Measurements from ENCODE around the gene PCDHGA3. TPM values are rescaled to one million over a fixed set of nuclear protein-coding genes. Genes with fewer than 3 reads are reported as not detected.

Gene PCDHGA3
- polyA plus RNA-seq, 1 donor from 2014 or later, result 0.26 TPM

DNA sequence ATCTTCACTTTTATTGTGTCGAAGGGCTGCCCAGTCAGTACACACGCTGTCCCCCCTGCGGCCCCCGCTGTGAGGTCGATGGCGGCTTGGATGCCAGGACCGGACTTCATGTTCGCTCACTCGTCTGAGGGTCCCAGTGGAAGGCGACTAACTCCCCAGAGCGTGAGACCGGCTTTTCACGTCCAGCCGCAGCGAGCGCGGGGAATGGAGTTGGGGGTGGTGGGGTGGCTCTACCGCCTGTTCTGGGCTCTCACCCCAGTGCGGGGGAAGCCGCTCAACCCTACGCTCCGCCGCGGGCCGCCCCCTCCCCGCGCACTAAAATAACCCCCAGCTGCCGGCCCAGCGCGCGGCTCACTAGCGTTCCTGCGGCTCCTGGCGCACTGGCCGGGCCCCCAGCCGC, 39.9 kb upstream of the PCDHGA3 start, which contains the start of gene SLC25A2:
Gene SLC25A2 (minus strand): TSS at position 294 of the 400 bp plus-strand sequence. CDS start 184 bp downstream, at position 110.
- H3K36me3 ChIP-seq (ENCODE audit: insufficient read depth, low read length), result no peaks in the 10 kb centered on the region
- H3K9me3 ChIP-seq (ENCODE audit: low read length), result peaks cover 21% of the 10 kb centered on the region
- no peaks in the 10 kb centered on the region for H3K79me2 ChIP-seq (replicated peaks; ENCODE audit: insufficient read depth, low read length)
- TF ChIP-seq SMC3 (conservative IDR thresholded peaks at IDR 0.05; ENCODE audit: poor library complexity) (no peak), TAF1 (IDR thresholded peaks at IDR 0.05; ENCODE audit: low read depth) (no peak), POLR2AphosphoS5 (IDR thresholded peaks at IDR 0.05) (no peak), EP300 (conservative IDR thresholded peaks at IDR 0.05; ENCODE audit: poor library complexity, severe bottlenecking) (no peak), MXI1 (conservative IDR thresholded peaks at IDR 0.05; ENCODE audit: poor library complexity, severe bottlenecking) (no peak), EZH2 (IDR thresholded peaks at IDR 0.05; ENCODE audit: borderline replicate concordance, insufficient read depth, low read length, poor library complexity, severe bottlenecking) (no peak), RAD21 (conservative IDR thresholded peaks at IDR 0.05) (no peak)
- TF ChIP-seq, protein P1, sequence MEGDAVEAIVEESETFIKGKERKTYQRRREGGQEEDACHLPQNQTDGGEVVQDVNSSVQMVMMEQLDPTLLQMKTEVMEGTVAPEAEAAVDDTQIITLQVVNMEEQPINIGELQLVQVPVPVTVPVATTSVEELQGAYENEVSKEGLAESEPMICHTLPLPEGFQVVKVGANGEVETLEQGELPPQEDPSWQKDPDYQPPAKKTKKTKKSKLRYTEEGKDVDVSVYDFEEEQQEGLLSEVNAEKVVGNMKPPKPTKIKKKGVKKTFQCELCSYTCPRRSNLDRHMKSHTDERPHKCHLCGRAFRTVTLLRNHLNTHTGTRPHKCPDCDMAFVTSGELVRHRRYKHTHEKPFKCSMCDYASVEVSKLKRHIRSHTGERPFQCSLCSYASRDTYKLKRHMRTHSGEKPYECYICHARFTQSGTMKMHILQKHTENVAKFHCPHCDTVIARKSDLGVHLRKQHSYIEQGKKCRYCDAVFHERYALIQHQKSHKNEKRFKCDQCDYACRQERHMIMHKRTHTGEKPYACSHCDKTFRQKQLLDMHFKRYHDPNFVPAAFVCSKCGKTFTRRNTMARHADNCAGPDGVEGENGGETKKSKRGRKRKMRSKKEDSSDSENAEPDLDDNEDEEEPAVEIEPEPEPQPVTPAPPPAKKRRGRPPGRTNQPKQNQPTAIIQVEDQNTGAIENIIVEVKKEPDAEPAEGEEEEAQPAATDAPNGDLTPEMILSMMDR (IDR thresholded peaks at IDR 0.05; ENCODE audit: poor library complexity, severe bottlenecking), result no peak
- TF ChIP-seq, protein P2, sequence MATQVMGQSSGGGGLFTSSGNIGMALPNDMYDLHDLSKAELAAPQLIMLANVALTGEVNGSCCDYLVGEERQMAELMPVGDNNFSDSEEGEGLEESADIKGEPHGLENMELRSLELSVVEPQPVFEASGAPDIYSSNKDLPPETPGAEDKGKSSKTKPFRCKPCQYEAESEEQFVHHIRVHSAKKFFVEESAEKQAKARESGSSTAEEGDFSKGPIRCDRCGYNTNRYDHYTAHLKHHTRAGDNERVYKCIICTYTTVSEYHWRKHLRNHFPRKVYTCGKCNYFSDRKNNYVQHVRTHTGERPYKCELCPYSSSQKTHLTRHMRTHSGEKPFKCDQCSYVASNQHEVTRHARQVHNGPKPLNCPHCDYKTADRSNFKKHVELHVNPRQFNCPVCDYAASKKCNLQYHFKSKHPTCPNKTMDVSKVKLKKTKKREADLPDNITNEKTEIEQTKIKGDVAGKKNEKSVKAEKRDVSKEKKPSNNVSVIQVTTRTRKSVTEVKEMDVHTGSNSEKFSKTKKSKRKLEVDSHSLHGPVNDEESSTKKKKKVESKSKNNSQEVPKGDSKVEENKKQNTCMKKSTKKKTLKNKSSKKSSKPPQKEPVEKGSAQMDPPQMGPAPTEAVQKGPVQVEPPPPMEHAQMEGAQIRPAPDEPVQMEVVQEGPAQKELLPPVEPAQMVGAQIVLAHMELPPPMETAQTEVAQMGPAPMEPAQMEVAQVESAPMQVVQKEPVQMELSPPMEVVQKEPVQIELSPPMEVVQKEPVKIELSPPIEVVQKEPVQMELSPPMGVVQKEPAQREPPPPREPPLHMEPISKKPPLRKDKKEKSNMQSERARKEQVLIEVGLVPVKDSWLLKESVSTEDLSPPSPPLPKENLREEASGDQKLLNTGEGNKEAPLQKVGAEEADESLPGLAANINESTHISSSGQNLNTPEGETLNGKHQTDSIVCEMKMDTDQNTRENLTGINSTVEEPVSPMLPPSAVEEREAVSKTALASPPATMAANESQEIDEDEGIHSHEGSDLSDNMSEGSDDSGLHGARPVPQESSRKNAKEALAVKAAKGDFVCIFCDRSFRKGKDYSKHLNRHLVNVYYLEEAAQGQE (IDR thresholded peaks at IDR 0.05; ENCODE audit: borderline replicate concordance), result no peak
- H3K27me3 ChIP-seq (ENCODE audit: insufficient read depth, low read depth, low read length), result no peaks in the 10 kb centered on the region
- no peak within 1 kb of the TSS for H2AFZ ChIP-seq (ENCODE audit: low read depth, low read length)
- no peak within 1 kb of the TSS for H3K4me2 ChIP-seq (ENCODE audit: low read length)
- H3K27ac ChIP-seq (ENCODE audit: low read length), result no peak within 1 kb of the TSS
- H3K4me3 ChIP-seq (ENCODE audit: low read length), result no peak within 1 kb of the TSS
- no peak within 1 kb of the TSS for H3K9ac ChIP-seq (ENCODE audit: low read length)
- no peaks in the 10 kb centered on the region for H3K9me2 ChIP-seq (ENCODE audit: insufficient read depth, low read length)
- H4K20me1 ChIP-seq (ENCODE audit: insufficient read depth), result no peaks in the 10 kb centered on the region
- H3F3A ChIP-seq (ENCODE audit: insufficient read depth, low read length, poor library complexity, severe bottlenecking), result no peaks in the 10 kb centered on the region

DNA sequence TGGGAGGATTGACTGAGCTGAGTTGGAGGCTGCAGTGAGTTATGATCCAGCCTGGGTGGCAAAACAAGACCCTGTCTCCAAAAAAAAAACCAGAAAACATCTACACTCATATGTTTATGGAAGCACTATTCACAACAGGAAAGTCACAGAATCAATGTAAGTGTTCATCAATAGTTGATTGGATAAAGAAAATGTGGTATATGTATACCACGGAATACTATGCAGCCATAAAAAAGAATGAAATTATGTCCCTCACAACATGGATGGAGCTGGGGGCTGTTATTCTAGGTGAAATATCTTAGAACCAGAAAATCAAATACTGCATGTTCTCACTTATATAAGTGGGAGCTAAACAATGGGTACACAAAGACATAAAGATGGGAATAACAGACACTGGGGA, 37.0 kb upstream of the PCDHGA3 start:
- H3K9me3 ChIP-seq (ENCODE audit: low read length), result peaks cover 24% of the 10 kb centered on the region
- H2AFZ ChIP-seq (ENCODE audit: low read depth, low read length), result no peak overlapping the region

More for the DNA sequence above, 37.0 kb upstream of the PCDHGA3 start:
- H3K36me3 ChIP-seq (ENCODE audit: insufficient read depth, low read length), result no peaks in the 10 kb centered on the region
- no peaks in the 10 kb centered on the region for H3K27me3 ChIP-seq (ENCODE audit: insufficient read depth, low read depth, low read length)
- H3K27ac ChIP-seq (ENCODE audit: low read length), result no peak overlapping the region
- H3K4me2 ChIP-seq (ENCODE audit: low read length), result no peak overlapping the region
- no peak overlapping the region for H3K9ac ChIP-seq (ENCODE audit: low read length)
- H3K79me2 ChIP-seq (replicated peaks; ENCODE audit: insufficient read depth, low read length), result no peaks in the 10 kb centered on the region
- no peak overlapping the region for H3K4me3 ChIP-seq (ENCODE audit: low read length)
- no peaks in the 10 kb centered on the region for H3F3A ChIP-seq (ENCODE audit: insufficient read depth, low read length, poor library complexity, severe bottlenecking)
- H4K20me1 ChIP-seq (ENCODE audit: insufficient read depth), result no peaks in the 10 kb centered on the region
- H3K9me2 ChIP-seq (ENCODE audit: insufficient read depth, low read length), result no peaks in the 10 kb centered on the region
- TF ChIP-seq EZH2 (IDR thresholded peaks at IDR 0.05; ENCODE audit: borderline replicate concordance, insufficient read depth, low read length, poor library complexity, severe bottlenecking), result no peak
- TF ChIP-seq TAF1 (IDR thresholded peaks at IDR 0.05; ENCODE audit: low read depth), result no peak
- no peak for TF ChIP-seq SMC3 (conservative IDR thresholded peaks at IDR 0.05; ENCODE audit: poor library complexity)
- no peak for TF ChIP-seq MXI1 (conservative IDR thresholded peaks at IDR 0.05; ENCODE audit: poor library complexity, severe bottlenecking)
- TF ChIP-seq, protein P1 (IDR thresholded peaks at IDR 0.05; ENCODE audit: poor library complexity, severe bottlenecking), result no peak
- TF ChIP-seq, protein P2 (IDR thresholded peaks at IDR 0.05; ENCODE audit: borderline replicate concordance), result no peak
- no peak for TF ChIP-seq EP300 (conservative IDR thresholded peaks at IDR 0.05; ENCODE audit: poor library complexity, severe bottlenecking)
- TF ChIP-seq POLR2AphosphoS5 (IDR thresholded peaks at IDR 0.05), result no peak
- TF ChIP-seq RAD21 (conservative IDR thresholded peaks at IDR 0.05), result no peak
